ENCODE data around the gene FSTL4.

FSTL4 gene

DNA sequence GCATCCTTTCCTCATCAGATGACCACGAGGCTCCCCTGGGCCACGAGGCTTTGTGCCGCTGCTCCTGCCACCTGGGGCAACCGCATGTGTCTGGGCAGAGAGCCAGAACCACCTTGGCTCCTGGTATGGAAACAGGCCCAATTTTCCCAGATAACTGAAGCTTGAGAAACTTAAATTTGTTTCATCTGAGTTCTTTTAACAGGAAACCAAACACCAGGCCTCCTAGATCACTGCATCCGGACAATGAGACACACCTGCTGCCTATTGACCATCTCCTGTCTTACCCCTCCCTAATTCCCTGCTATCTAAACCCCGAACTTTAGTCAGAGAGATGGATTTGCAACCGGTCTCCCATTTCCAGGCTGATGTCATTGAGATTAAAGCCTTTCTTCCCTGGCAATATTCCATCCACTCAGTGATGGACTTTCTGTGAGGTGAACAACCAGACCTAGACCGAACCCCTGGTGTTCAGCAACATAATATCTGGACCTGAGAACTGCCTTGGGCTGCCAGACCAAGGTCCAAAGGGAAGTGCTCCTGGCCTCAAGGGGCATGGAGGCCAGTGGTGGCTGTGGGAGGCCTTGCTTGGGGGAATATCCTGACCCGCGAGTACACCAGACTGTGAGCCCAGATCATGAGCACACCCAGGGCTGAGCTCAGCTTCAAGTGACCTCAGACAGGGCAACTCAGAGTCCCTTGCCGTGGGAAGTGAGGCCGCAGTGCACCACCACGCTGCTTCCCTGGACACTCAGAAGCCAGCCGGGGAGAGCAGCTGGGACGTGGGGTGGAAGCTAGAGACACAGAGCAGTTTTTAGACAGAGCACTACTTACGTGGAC is 360.8 kb downstream of the FSTL4 start:
- TF ChIP-seq, protein P1, sequence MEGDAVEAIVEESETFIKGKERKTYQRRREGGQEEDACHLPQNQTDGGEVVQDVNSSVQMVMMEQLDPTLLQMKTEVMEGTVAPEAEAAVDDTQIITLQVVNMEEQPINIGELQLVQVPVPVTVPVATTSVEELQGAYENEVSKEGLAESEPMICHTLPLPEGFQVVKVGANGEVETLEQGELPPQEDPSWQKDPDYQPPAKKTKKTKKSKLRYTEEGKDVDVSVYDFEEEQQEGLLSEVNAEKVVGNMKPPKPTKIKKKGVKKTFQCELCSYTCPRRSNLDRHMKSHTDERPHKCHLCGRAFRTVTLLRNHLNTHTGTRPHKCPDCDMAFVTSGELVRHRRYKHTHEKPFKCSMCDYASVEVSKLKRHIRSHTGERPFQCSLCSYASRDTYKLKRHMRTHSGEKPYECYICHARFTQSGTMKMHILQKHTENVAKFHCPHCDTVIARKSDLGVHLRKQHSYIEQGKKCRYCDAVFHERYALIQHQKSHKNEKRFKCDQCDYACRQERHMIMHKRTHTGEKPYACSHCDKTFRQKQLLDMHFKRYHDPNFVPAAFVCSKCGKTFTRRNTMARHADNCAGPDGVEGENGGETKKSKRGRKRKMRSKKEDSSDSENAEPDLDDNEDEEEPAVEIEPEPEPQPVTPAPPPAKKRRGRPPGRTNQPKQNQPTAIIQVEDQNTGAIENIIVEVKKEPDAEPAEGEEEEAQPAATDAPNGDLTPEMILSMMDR (IDR thresholded peaks at IDR 0.05; ENCODE audit: low read length, missing control alignments), result no peak
- H3K4me3 ChIP-seq (replicated peaks; ENCODE audit: low read depth, low read length), result no peak overlapping the region
- no peak for DNase-seq (ENCODE audit: low read depth)

DNA sequence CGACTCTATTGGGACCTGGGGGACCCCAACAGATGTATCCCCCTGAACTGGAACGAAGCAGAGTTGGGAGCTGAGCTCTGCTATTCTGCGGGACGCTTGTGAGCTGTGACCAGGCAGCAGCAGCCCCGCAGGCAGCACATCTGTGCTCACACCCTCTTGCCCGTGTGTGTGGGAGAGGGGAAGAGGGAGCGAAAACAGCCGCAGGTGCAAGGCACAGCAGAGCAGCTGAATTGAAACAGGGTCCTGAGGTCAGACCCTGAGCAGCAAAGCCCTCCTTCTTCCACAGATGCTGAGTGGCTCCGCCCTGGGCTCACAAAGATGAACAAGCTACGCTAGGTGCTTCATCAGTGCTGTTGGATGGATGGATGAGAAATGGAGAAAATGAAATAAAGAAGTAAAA is 361.8 kb downstream of the FSTL4 start:
- DNase-seq (ENCODE audit: low read depth), result no peak
- TF ChIP-seq, protein P1 (IDR thresholded peaks at IDR 0.05; ENCODE audit: low read length, missing control alignments), result no peak
- H3K4me3 ChIP-seq (replicated peaks; ENCODE audit: low read depth, low read length), result no peak overlapping the region

DNA sequence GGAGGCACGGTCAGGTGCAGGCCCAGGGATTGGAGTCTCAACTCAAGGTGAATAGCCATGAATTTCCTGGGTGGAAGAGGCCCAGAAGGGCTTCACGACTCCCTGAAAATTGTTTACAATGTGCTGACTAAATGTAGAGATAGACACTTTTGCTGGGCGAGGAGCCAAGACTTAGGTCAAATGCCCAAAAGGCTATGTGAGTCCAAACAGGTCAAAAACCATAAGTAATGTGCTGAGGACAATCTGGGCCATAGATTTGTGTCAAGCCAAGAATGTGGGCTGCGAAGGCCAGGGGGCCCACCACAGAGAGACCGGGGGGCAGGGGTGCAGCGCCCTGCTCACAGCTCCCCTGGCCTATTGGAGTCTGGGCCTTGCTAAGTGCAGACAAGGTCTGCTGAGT is 362.7 kb downstream of the FSTL4 start:
- no peak for DNase-seq (ENCODE audit: low read depth)
- no peak overlapping the region for H3K4me3 ChIP-seq (replicated peaks; ENCODE audit: low read depth, low read length)
- TF ChIP-seq, protein P1 (IDR thresholded peaks at IDR 0.05; ENCODE audit: low read length, missing control alignments), result no peak

DNA sequence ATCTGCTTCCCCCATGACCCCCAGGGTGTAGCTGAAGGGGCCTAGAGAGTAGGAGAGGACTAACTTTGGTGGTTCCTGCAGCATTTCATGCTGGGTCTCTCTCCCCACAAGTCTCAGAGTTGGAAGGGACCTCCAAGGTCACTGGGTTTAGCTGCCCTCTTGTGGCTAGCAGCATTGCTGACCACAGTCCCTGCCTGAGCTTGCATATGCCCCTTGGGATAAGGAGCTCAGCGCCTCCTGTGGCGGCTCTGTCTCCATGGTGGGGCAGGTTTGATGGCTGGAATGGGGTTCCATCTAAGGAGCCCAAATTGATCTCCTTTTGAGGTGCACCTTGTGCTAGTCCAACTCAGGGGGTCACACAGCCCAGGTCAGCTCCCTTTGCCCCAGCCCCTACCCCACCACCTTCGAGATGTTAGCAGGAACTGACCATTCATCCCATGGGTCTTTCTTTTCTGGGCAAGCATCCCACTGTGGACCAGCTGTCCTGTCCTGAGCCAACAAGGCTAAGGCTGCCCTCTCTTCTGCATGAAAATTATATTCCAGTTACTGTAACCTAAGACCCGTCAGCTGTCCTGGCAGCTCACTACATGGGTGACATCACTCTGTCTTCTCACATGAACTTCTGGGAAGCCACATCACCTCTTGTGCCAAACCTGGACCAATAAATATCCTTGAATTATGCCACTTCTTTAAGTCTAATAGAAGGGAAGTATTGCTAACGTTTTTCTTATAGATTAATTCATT is 364.3 kb downstream of the FSTL4 start:
- TF ChIP-seq, protein P1 (IDR thresholded peaks at IDR 0.05; ENCODE audit: low read length, missing control alignments), result peak; percentile 84
- peak; percentile 77 for DNase-seq (ENCODE audit: low read depth)
- H3K4me3 ChIP-seq (replicated peaks; ENCODE audit: low read depth, low read length), result no peak overlapping the region

DNA sequence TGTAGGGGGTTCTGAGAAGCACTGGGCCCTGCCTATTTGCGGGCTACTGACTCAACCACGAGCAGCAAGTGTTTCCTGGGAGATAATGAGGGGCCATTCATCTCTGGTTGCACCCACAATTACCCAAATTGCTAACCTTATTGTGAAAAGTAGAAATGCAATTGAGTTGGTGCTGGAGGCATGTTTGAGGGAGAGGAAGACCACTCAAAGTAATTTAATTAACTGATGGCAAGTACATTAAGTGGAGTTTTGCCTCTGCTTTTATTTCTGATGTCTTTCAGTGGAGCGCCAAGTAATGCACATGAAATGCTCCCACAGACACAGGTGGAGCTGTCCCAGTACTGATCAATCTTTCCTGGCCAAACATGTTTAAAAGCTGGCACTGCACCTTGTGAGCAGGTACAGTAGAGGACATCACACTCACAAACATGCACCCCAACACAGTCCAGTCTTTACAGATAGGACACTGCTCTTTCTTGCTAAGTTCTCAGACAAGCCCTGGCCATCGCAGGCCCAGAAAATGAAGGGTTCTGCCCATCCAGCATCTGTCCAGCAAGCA is 365.1 kb downstream of the FSTL4 start:
- DNase-seq (ENCODE audit: low read depth), result no peak
- no peak overlapping the region for H3K4me3 ChIP-seq (replicated peaks; ENCODE audit: low read depth, low read length)
- TF ChIP-seq, protein P1 (IDR thresholded peaks at IDR 0.05; ENCODE audit: low read length, missing control alignments), result no peak

DNA sequence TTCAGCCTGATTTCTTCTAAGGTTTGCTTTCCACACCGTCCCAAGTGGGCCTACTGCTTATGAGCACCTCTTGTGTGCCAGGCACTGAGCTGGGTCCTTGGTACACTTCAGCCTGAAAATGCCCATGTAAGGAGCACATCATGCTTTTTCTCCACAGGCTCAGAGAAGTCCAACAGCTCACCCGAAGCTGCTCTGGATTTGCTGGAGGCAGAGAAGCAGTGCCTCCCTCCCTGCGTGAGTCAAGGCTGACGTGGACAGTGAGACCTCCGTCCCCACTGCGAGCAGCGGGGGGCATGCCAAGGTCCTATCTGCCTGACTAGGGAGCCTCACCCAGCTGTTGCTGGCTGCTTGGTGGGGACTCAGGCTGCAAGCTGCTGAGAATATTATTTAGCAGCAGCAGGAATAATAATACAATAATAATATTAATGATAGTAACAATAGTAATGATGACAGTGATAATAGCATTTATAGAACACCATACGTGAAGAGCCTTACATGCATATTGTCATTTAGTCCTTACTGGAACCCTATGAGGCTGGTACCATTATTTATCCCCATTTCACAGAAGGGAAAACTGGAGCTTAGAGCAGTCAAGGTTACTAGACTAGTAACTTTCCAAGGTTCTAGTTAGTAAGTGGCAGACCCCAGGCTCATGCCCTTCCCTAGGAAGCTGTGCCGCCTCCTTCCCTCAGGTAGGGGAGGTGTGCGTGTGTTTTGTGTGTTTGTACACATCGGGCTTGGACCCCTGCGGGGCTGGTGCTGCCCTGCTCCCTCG is 365.8 kb downstream of the FSTL4 start:
- DNase-seq (ENCODE audit: low read depth), result no peak
- TF ChIP-seq, protein P1 (IDR thresholded peaks at IDR 0.05; ENCODE audit: low read length, missing control alignments), result no peak
- no peak overlapping the region for H3K4me3 ChIP-seq (replicated peaks; ENCODE audit: low read depth, low read length)
